Endothelial cell of umbilical vein (primary cell): ENCODE measurements around the gene RAD23B. TPM values are rescaled to one million over a fixed set of nuclear protein-coding genes. Genes with fewer than 3 reads are reported as not detected.

Source experiments
- BruUV-seq: library from RNA; stranded (reverse); fragments of 400-500 nt; replicated peaks from 2 replicates; lab custom pipeline; 2021; lab: Mats Ljungman, UMichigan
- CTCF ChIA-PET: fragments of 300-600, 350-600 bp; sonication (Branson Sonifier 250); formaldehyde crosslinking; loops from one replicate; lab custom pipeline; 2021; ENCODE audit warnings: antibody characterized with exemption, inconsistent platforms; lab: Charles Lee
- POLR2A ChIA-PET: fragments of 300-600, 350-600 bp; sonication (Branson Sonifier 250); formaldehyde crosslinking; loops from one replicate; lab custom pipeline; 2021; ENCODE audit warnings: antibody characterized with exemption, inconsistent platforms; lab: Charles Lee
- DNase-seq: peaks from one replicate; pipeline ENCODE4 v3.0.0-alpha.2; 2011; ENCODE audit warnings: low read depth, low spot score
- FAIRE-seq: peaks from 2 replicates; lab custom pipeline; 2011; peaks lifted over from hg19 to GRCh38; lab: Jason Lieb, UNC
- H2AFZ ChIP-seq: 2 replicates; pipeline ENCODE4 v1.6.0; 2012; ENCODE audit warnings: low read depth, low read length, control low read depth, inconsistent platforms
- H3K27ac ChIP-seq: 2 replicates; pipeline ENCODE4 v1.5.1; 2011; ENCODE audit warnings: low read depth, mild to moderate bottlenecking, control low read depth, low read length, moderate library complexity; ENCODE audit not compliant: insufficient read depth
- H3K27me3 ChIP-seq, 2 experiments: 2 replicates each; pipeline versions ENCODE4 v1.6.0 to v1.6.1; 2011; ENCODE audit warnings: low read length in 2 of 2, mixed read lengths in 1 of 2; ENCODE audit not compliant: control insufficient read depth in 2 of 2, insufficient read depth in 2 of 2
- H3K36me3 ChIP-seq, 2 experiments: 2 replicates in 1 of 2; 3 replicates in 1 of 2; pipeline ENCODE4 v1.5.1; 2011; ENCODE audit warnings: low read length in 2 of 2, mild to moderate bottlenecking in 1 of 2, moderate library complexity in 1 of 2; ENCODE audit not compliant: control insufficient read depth in 2 of 2, insufficient read depth in 2 of 2; ENCODE audit errors: extremely low read depth in 1 of 2
- H3K4me1 ChIP-seq: 3 replicates; pipeline ENCODE4 v1.5.1; 2011; ENCODE audit warnings: mild to moderate bottlenecking, low read length; ENCODE audit not compliant: control insufficient read depth, insufficient read depth; ENCODE audit errors: extremely low read depth
- H3K4me2 ChIP-seq: 2 replicates; pipeline ENCODE4 v1.6.1; 2011; ENCODE audit warnings: low read length, control low read depth, mixed read lengths; ENCODE audit not compliant: insufficient read depth
- H3K4me3 ChIP-seq, 3 experiments: fragments of 200-600 bp in 1 of 3; sonication (generic), shearing (Covaris generic) in 1 of 3; replicated peaks in 1 of 3; 2 replicates each; pipeline ENCODE4 v1.5.1; 2011 to 2016; ENCODE audit warnings: control low read depth in 3 of 3, low read length in 3 of 3, mild to moderate bottlenecking in 2 of 3, inconsistent platforms in 1 of 3, low read depth in 1 of 3, moderate library complexity in 1 of 3; ENCODE audit not compliant: insufficient read depth in 1 of 3
- H3K79me2 ChIP-seq: 2 replicates; pipeline ENCODE4 v1.6.0; 2012; ENCODE audit warnings: low read length, inconsistent platforms; ENCODE audit not compliant: control insufficient read depth, insufficient read depth
- H3K9ac ChIP-seq: replicated peaks from 2 replicates; pipeline ENCODE3; 2011; ENCODE audit warnings: low read length, control low read depth; ENCODE audit not compliant: insufficient read depth; ENCODE audit errors: extremely low read depth
- H3K9me1 ChIP-seq: replicated peaks from 3 replicates; pipeline ENCODE4 v1.6.0; 2011; ENCODE audit warnings: mild to moderate bottlenecking, low read length; ENCODE audit not compliant: control insufficient read depth, insufficient read depth; ENCODE audit errors: extremely low read depth
- H3K9me3 ChIP-seq: replicated peaks from 2 replicates; pipeline ENCODE4 v1.5.1; 2012; ENCODE audit warnings: low read length, inconsistent platforms; ENCODE audit not compliant: control insufficient read depth, insufficient read depth
- H4K20me1 ChIP-seq: replicated peaks from 2 replicates; pipeline ENCODE3; 2011; ENCODE audit warnings: mild to moderate bottlenecking, low read length; ENCODE audit not compliant: control insufficient read depth, insufficient read depth; ENCODE audit errors: extremely low read depth
- CTCF ChIP-seq, 2 donors: IDR thresholded peaks; 1 replicate in 1 of 2; 2 replicates in 1 of 2; pipeline ENCODE4 v1.5.1; 2011; ENCODE audit warnings: low read length in 2 of 2, mild to moderate bottlenecking in 2 of 2, moderate library complexity in 2 of 2, control low read depth in 1 of 2, inconsistent platforms in 1 of 2, low read depth in 1 of 2; ENCODE audit not compliant: insufficient read depth in 1 of 2; ENCODE audit errors: extremely low read depth in 1 of 2
- EZH2 ChIP-seq: IDR thresholded peaks from 2 replicates; pipeline ENCODE4 v1.6.1; 2012; ENCODE audit warnings: borderline replicate concordance, low read depth, mild to moderate bottlenecking, moderate library complexity, low read length, inconsistent platforms; ENCODE audit not compliant: severe bottlenecking
- FOS ChIP-seq: IDR thresholded peaks from 2 replicates; pipeline ENCODE4 v1.6.1; 2011; ENCODE audit warnings: mild to moderate bottlenecking, low read length, moderate library complexity, borderline replicate concordance; ENCODE audit not compliant: insufficient read depth
- POLR2AphosphoS5 ChIP-seq: IDR thresholded peaks from 2 replicates; pipeline ENCODE4 v1.6.1; 2012; ENCODE audit warnings: low read depth, mild to moderate bottlenecking, control low read depth, low read length, moderate library complexity; ENCODE audit not compliant: insufficient read depth
- dilution Hi-C: fragments of 300-500 bp; cut with MboI; formaldehyde crosslinking; loops from one replicate; pipeline ENCODE4 v1.15.0; 2019; ENCODE audit warnings: low sequenced_read_pairs; ENCODE audit not compliant: extremely low pct_ligation_motif_present
- intact Hi-C: fragments of 100-400 bp; cut with micrococcal nuclease; formaldehyde crosslinking; loops from one replicate; pipeline ENCODE4 v1.10.0; 2022
- polyA plus RNA-seq, 4 experiments: library from polyadenylated mRNA; depleted of rRNA in 3 of 4; stranded (reverse) in 3 of 4; unstranded in 1 of 4; fragments of >200 nt; gene quantifications; 2 replicates each; pipeline versions ENCODE4 v1.2.1 to v1.2.3, GENCODE V29; 2011 to 2012; ENCODE audit warnings: missing spikeins in 1 of 4
- total RNA-seq: library from RNA; stranded (reverse); gene quantifications from 2 replicates; pipeline ENCODE4 v1.2.3, GENCODE V29; 2021

The RAD23B gene
- total and polyA plus RNA-seq, 2 donors (not counting 3 experiments of a cell fraction or from before 2014, with no cell fraction given) = 63.8 to 100 TPM

DNA sequence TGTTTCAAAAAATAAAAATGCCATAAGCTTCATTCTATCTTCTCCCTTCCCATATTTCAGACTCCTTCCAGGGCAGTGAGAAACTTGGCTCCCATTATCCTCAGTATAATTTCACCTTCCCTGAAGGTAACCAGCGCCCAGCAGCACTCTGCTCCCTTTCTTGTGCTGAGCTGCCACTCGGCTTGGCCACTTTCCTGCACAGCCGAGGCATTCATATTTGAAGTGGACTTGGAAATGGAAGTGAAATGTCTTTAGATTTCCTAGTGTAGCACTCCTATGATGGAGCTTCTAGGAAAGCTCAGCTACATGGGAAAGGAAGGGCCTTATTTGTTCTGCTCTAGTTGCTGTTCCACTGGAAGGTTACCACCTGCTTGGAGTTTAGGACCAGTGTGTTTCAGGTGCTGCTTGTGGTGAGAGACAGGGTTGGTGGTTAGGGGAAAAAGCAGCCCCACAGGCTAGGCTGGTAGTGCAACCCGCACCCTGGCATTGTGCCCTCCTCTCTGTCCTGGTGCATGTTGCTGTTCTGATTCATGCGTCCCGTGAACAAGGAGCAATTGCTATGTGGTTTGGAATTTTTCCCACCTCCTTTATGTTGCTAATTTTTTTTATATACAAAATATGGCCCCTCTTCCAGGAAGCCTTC lies 53.8 kb downstream of the RAD23B start:
- Histone ChIP-seq H3K4me1 (no peaks in the 10 kb centered on the region), H3K36me3 (peaks cover 9 to 14% of the 10 kb centered on the region in 2 experiments), H3K9ac (no peak overlapping the region), H4K20me1 (no peaks in the 10 kb centered on the region), H3K9me3 (no peaks in the 10 kb centered on the region), H3K27ac (no peak overlapping the region), H3K4me3 (no peak overlapping the region), H2AFZ (no peak overlapping the region), H3K4me2 (no peak overlapping the region), H3K27me3 (no peaks in the 10 kb centered on the region), H3K9me1 (no peaks in the 10 kb centered on the region), H3K79me2 (no peaks in the 10 kb centered on the region)
- dilution Hi-C loops (no loop called here), intact Hi-C loops (no loop called here)
- FAIRE-seq (peak; percentile 26), DNase-seq (no peak)
- TF ChIP-seq POLR2AphosphoS5 = peak; percentile 50
- TF ChIP-seq EZH2 = no peak
- no peak for TF ChIP-seq FOS
- TF ChIP-seq CTCF (IDR thresholded peaks at IDR 0.05; ENCODE audit: extremely low read depth in 1 of 2, insufficient read depth in 1 of 2, low read depth in 1 of 2, low read length in 2 of 2) = no peak
- ChIA-PET CTCF (interaction anchor here (1.0 kb wide), 1 partner anchor 27 kb away, joined by 3 read pairs; no protein-coding TSS in a partner anchor), POLR2A (no interaction called here)
- BruUV-seq = no TSS peak
